Smooth muscle cell (in vitro differentiated cells): Measurements from ENCODE around the gene OVAAL. TPM values are rescaled to one million over a fixed set of nuclear protein-coding genes. Genes with fewer than 3 reads are reported as not detected.
A peak's percentile ranks its signal among the peaks of the same experiment; 100 is the strongest.

Experiments
- DNase-seq: peaks from one replicate; lab custom pipeline; 2025; ENCODE audit not compliant: unreplicated experiment; lab: John Stamatoyannopoulos, UW
- H2AFZ ChIP-seq: fragments of 200-600 bp; sonication (generic); 2 replicates; pipeline ENCODE4 v1.6.0; 2016; ENCODE audit warnings: antibody characterized with exemption, low read depth, mild to moderate bottlenecking
- H3F3A ChIP-seq: fragments of 200-600 bp; sonication (generic); 2 replicates; pipeline ENCODE4 v1.6.0; 2017; ENCODE audit warnings: antibody characterized with exemption, low read depth
- H3K27ac ChIP-seq: fragments of 200-600 bp; sonication (generic); 2 replicates; pipeline ENCODE4 v1.5.1; 2016; ENCODE audit warnings: low read depth, mild to moderate bottlenecking
- H3K27me3 ChIP-seq: fragments of 200-600 bp; sonication (generic); 2 replicates; pipeline ENCODE4 v1.6.1; 2016; ENCODE audit warnings: low read depth, mild to moderate bottlenecking
- H3K36me3 ChIP-seq: fragments of 200-600 bp; sonication (generic); 2 replicates; pipeline ENCODE4 v1.5.1; 2016; ENCODE audit warnings: low read depth
- H3K4me1 ChIP-seq: fragments of 200-600 bp; sonication (generic); 2 replicates; pipeline ENCODE4 v1.5.1; 2016; ENCODE audit warnings: low read depth
- H3K4me2 ChIP-seq: fragments of 200-600 bp; sonication (generic); 2 replicates; pipeline ENCODE4 v1.6.0; 2016; ENCODE audit warnings: mild to moderate bottlenecking
- H3K4me3 ChIP-seq: fragments of 200-600 bp; sonication (generic); 2 replicates; pipeline ENCODE4 v1.5.1; 2016; ENCODE audit warnings: mild to moderate bottlenecking
- H3K79me2 ChIP-seq: fragments of 200-600 bp; sonication (generic); 2 replicates; pipeline ENCODE4 v1.6.0; 2016; ENCODE audit warnings: low read depth, mild to moderate bottlenecking
- H3K9ac ChIP-seq: fragments of 200-600 bp; sonication (generic); 2 replicates; pipeline ENCODE4 v1.6.0; 2016; ENCODE audit warnings: low read depth
- H3K9me3 ChIP-seq: fragments of 200-600 bp; sonication (generic); replicated peaks from 2 replicates; pipeline ENCODE4 v1.5.1; 2016; ENCODE audit warnings: low read depth
- H4K20me1 ChIP-seq: fragments of 200-600 bp; sonication (generic); 2 replicates; pipeline ENCODE4 v1.6.0; 2016; ENCODE audit warnings: low read depth
- CTCF ChIP-seq: fragments of 200-600 bp; sonication (generic); IDR thresholded peaks from 2 replicates; pipeline ENCODE4 v1.5.1; 2017; ENCODE audit warnings: borderline replicate concordance, mild to moderate bottlenecking, antibody characterized with exemption; ENCODE audit not compliant: insufficient read depth, poor library complexity, severe bottlenecking
- WGBS: methylation state at CpG from one replicate; pipeline ENCODE4 v1.1.7; 2016; ENCODE audit warnings: low lambda C conversion rate; 5-methylcytosine and 5-hydroxymethylcytosine counted together
- polyA plus RNA-seq: library from polyadenylated mRNA; unstranded; fragments of >200 nt; fragmentation: Nextera tagmentation; extraction: Ambion mirVana; gene quantifications from 2 replicates; pipeline ENCODE4 v1.2.1, GENCODE V29; 2016
- total RNA-seq: library from RNA; depleted of rRNA; stranded (reverse); fragments of >200 nt; gene quantifications from 2 replicates; pipeline ENCODE4 v1.2.3, GENCODE V29; 2014

Gene OVAAL
- total and polyA plus RNA-seq, 2 experiments from 2014 or later = not detected

GRCh38 chr1:180533266-180533987 is 25.3 kb upstream of the OVAAL start:
- Histone ChIP-seq H3K79me2 (no peaks in the 10 kb centered on the region), H4K20me1 (no peaks in the 10 kb centered on the region), H3K4me2 (no peak overlapping the region), H3F3A (no peaks in the 10 kb centered on the region), H2AFZ (peak overlapping the region; percentile 50), H3K9me3 (no peaks in the 10 kb centered on the region), H3K27me3 (no peaks in the 10 kb centered on the region), H3K36me3 (no peaks in the 10 kb centered on the region), H3K9ac (no peak overlapping the region), H3K4me1 (no peaks in the 10 kb centered on the region), H3K4me3 (no peak overlapping the region), H3K27ac (no peak overlapping the region)
- TF ChIP-seq CTCF = peak; percentile 78
- whole genome bisulfite sequencing = 32% methylated on average over 10 of the region's 10 CpGs
- DNase-seq = no peak

- H3K27ac ChIP-seq = no peak overlapping the region
- H3K36me3 ChIP-seq = no peaks in the 10 kb centered on the region
- H2AFZ ChIP-seq = no peak overlapping the region
- H4K20me1 ChIP-seq = no peaks in the 10 kb centered on the region
- H3K4me3 ChIP-seq = no peak overlapping the region
- H3K4me1 ChIP-seq = no peaks in the 10 kb centered on the region
- no peaks in the 10 kb centered on the region for H3K79me2 ChIP-seq
- no peaks in the 10 kb centered on the region for H3K27me3 ChIP-seq
- WGBS = 89% methylated on average over 7 of the region's 7 CpGs
- DNase-seq = no peak
- H3K9ac ChIP-seq = no peak overlapping the region
- no peak for TF ChIP-seq CTCF
- no peaks in the 10 kb centered on the region for H3F3A ChIP-seq
- H3K4me2 ChIP-seq = no peak overlapping the region
- H3K9me3 ChIP-seq = no peaks in the 10 kb centered on the region
Measured at GRCh38 chr1:180534214-180534613, 24.6 kb upstream of the OVAAL start.

GRCh38 chr1:180535418-180535999 is 23.3 kb upstream of the OVAAL start:
- H3K27me3 ChIP-seq = no peaks in the 10 kb centered on the region
- no peak overlapping the region for H3K4me2 ChIP-seq
- H4K20me1 ChIP-seq = no peaks in the 10 kb centered on the region
- no peaks in the 10 kb centered on the region for H3K36me3 ChIP-seq
- no peak overlapping the region for H3K4me3 ChIP-seq
- H2AFZ ChIP-seq = no peak overlapping the region
- H3K79me2 ChIP-seq = no peaks in the 10 kb centered on the region
- no peaks in the 10 kb centered on the region for H3F3A ChIP-seq
- H3K27ac ChIP-seq = no peak overlapping the region
- no peaks in the 10 kb centered on the region for H3K9me3 ChIP-seq
- H3K9ac ChIP-seq = no peak overlapping the region
- DNase-seq = no peak
- TF ChIP-seq CTCF = no peak
- 78% methylated on average over 5 of the region's 5 CpGs for WGBS
- no peaks in the 10 kb centered on the region for H3K4me1 ChIP-seq
